ENCODE results near the gene DUS1L.

DUS1L gene

DNA sequence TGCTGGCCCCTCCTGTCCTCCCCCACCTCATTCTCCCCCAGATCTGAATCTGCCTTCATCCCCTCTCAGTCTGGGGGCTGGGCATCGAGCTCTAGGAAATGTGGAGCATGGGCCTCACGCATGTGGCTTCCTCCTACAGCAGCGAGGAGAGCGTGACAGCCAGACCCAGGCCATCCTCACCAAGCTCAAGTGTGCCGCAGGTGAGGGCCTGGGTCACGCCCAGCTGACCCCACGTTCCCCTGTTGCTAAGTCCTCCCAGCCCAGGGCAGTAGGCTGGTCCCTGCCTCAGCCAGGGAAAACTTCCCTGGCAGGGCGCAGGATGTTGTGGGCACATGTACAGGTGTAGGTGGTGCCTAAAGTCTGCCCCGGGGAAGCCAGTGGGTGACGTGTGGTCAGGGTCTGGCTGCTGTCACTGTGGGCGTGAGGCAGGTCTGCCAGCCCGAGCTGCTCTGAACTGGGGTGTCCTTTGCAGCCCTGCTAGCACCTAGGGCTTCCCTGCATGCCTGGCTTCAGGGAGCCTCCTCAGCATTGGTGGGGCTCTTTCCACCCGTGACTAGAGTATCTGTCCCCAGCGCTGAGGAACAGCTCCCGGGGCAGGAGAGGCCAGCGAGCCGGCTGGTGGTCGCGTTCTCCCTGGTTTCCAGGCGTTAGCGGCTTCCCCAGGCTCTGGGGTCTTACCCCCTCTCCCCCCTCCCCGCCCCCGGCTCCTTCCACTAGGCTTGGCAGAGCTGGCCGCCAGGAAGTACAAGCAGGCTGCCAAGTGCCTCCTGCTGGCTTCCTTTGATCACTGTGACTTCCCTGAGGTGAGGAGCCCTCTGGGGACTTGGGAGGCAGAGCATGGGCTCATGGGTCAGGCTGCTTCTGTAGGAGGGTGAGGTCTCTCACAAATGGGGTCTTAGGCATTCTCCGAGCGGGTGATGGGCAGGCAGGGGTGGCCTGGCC lies 10.3 kb downstream of the DUS1L start:
- no peak for DNase-seq (ENCODE audit: low read depth)

DNA sequence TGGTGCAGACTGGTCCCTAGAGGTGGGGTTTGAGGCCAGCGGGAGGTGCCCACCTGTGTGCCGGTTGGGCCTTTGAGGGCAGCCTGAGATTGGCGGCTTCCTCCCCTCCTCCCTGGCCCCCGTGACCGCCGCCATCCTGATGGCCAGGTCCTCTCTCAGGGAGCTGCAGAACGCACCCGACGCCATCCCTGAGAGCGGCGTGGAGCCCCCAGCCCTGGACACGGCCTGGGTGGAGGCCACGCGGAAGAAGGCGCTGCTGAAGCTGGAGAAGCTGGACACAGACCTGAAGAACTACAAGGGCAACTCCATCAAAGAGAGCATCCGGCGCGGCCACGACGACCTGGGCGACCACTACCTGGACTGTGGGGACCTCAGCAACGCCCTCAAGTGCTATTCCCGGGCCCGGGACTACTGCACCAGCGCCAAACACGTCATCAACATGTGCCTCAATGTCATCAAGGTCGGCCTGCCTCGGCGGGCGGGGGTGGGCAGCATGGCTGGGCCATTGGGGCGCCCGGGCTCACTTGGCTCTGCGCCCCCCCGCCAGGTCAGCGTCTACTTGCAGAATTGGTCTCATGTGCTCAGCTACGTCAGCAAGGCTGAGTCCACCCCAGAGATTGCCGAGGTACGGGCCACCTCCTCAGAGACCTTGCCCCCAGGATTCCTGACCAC lies 11.1 kb downstream of the DUS1L start:
- DNase-seq (ENCODE audit: low read depth), result no peak

DNA sequence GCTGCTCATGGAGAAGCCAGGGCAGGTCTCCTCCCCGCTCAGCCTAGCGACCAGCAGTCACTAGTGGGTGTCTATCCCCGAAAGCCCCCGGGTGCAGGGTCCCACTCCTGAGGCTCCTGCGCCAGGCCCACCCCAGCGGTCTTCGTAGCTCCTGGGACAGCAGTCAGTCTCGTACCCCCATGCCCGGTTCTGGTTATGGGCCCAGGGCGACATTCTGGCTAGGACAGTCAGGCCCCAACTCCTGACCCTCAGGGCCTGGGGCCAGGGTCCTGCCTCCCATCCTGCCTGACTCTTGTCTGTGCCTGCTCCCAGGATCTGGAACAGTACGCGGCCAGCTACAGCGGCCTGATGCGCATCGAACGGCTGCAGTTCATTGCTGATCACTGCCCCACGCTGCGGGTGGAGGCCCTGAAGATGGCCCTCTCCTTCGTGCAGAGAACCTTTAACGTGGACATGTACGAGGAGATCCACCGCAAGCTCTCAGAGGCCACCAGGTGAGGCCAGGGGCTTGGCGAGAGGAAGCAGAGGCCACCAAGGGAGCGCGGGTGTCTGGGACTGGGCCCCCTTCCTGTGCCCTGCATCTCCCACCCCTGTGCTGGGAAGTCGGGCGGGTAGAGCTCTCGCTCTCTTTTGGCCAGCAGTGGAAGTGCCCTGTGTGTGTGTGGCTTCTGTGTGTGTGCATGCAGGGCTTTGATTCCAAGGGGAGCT lies 11.9 kb downstream of the DUS1L start:
- DNase-seq (ENCODE audit: low read depth), result no peak

GRCh38 chr17:82053130-82053529 lies 12.5 kb downstream of the DUS1L start:
- no peak for DNase-seq (ENCODE audit: low read depth)

GRCh38 chr17:82052638-82053059 lies 13.0 kb downstream of the DUS1L start:
- no peak for DNase-seq (ENCODE audit: low read depth)

GRCh38 chr17:82051776-82052637 lies 13.6 kb downstream of the DUS1L start, which contains the start of the genes GPS1 and RFNG:
TSS of gene GPS1 (plus strand) at chr17:82051898. CDS start at chr17:82051932, 34 bp downstream.
TSS of gene RFNG (minus strand) at chr17:82051811. CDS start at chr17:82051766, 45 bp downstream.
- DNase-seq (ENCODE audit: low read depth), result no peak

- DNase-seq (ENCODE audit: low read depth), result no peak
These were observed 14.6 kb downstream of the DUS1L start for GRCh38 chr17:82050761-82051641.

DNA sequence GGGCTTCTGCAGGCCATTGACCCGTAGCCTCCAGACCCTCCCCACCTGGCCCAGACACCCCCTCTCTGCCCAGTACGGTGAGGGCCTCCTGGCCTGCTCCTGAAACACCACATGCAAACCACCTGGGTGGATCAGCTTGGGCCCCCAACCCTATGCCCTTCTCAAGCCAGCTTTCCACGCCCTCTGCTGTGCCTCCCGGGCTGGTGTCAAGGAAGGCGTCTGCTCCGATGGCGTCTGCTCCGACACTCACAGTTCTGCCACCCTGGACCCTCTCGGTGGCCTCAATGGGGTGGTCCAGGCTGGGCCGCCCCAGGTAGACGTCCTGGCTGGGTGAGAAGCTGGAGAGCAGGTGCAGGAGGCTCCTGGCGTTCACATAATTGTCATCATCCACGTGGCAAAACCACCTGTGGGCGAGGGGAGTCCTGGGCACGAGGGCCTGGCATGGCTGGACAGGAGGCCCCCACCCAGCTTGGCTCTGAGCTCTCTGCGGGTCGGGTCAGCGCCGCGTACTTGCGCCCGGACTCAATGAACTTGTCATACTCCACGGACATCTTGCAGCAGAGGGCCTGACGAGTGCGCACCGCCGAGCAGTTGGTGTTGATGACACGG lies 15.3 kb downstream of the DUS1L start:
- no peak for DNase-seq (ENCODE audit: low read depth)

GRCh38 chr17:82049521-82049971 lies 16.1 kb downstream of the DUS1L start:
- DNase-seq (ENCODE audit: low read depth), result no peak

DNA sequence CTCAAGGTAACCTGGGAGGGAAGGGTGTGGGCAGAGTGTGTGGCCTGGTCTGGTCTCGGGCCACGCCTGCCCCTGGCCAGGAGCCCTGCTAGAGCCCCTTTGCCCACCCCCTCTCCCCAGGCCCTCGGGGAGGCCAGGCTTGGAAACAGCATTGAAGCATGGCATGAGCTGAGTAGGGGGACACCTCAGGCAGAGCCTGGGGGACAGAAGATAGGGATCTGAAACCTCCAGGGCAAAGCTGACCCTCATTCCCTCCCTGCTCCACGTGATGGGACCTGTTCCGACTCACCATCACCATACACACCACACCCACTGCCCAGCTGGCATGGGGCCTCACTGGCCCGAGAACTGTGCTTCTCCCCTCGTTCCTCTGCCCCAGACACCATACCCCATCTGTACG lies 16.5 kb downstream of the DUS1L start:
- no peak for DNase-seq (ENCODE audit: low read depth)

DNA sequence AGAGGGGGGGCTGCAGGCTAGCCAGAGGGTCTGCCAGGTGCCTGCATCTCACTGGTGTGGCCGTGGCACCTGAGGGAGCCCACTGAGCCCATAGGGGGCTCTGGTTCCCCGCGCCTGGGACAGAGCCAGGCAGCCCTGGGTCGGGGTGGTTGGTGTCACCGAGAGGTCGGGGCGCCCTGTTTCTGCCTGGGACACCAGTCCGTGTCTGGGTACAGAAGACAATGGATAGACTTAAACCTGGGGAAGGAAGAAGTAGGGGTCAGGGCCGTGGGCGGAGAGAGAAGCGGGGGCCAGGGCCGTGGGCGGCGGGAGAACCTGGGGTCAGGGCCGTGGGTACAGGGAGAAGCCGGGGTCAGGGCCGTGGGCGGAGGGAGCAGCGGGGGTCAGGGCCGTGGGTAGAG lies 17.0 kb downstream of the DUS1L start:
- DNase-seq (ENCODE audit: low read depth), result no peak

DNA sequence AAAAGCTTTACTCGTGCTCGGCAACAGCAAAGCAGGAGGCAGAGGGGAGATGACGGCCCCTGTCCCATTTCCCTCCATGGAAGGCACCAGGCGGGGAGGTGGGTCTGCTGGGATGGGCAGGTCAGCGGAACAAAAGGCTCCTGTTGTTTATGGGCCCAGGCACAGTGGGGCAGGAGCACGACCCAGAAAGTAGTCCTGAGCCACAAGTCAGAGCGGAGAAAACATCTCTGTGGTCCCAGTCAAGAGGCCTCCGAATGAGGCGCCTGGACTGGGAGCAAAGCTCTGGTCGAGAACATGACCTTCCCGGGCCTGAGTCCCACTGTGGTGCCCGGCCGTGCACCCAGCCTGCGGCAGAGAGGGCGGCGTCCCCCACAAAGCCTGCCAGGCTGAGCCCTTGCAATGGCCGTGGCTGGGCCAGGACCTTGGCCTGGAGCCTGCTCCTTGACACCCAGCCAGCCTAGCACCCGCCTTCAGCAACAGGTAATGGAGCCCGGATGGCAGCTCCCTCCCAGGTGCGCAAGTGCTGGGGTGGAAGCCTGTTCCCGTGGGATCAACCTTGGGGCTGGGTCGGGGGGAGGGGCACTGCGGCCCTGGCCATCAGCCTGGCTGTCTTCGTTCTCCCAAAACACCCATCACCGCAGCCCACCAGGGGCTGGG lies 17.6 kb downstream of the DUS1L start:
- no peak for DNase-seq (ENCODE audit: low read depth)

DNA sequence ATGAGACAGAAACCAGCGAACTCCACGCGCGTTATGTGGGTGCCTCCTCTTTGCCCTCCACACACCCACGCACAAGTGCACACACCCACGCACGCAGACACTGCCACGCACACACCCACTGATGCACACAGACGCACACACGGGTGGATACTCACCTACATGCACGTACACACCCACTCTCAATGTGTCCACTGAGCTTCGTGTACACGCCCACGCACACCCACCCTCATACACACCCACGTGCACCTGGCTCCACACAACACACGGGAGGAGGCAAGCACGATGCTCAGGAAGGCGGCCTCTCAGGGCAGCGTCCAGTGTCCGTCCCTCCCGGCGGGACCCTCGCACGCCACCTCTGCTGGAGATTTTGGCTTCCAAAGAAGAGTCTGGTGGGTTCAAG lies 18.2 kb downstream of the DUS1L start:
- DNase-seq (ENCODE audit: low read depth), result no peak

DNA sequence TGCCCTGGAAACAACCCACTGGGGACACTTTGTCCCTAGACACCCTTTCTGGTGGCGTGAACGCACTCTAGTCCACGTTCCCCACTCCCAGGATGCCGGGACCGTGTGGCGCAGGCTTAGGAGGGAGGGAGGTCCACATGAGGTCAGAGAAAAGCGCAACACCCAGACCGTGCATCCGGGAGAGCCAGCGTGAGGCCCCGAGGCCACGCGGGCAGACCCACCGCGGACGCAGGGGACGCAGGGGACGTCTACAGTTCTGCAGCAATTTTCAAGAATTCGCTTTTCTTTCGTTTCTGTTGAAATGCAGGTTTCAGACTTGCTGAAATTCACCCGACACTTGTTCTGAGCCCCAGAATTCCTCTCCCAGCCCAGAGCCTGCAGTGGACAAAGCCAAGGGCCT lies 18.7 kb downstream of the DUS1L start:
- DNase-seq (ENCODE audit: low read depth), result no peak

DNA sequence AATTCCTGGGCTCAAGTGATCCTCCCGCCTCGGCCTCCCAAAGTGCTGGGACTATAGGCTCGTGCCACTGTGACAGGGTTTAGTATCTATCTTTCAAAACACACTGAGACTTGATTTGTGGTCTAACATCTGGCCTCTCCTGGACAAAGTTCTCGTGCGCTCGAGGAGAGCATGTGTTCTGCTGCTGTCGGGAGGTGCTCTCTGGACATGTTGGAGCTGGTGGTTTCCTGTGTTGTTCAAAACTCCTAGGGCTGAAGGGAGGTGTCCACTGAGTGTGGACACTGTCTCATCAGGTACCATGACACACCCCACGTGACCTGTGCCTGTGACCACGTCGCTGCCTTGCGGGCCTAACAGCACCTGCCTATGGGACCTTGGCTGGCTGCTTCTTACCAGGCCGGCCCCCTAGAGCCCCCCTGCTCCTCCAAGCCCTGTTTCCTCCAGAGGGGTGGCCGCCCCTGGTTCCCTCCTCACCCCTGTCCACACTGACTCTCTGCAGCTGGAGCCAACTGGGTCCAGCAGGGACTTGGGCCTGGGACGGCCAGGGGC lies 19.6 kb downstream of the DUS1L start:
- no peak for DNase-seq (ENCODE audit: low read depth)

GRCh38 chr17:82043507-82043906 lies 22.1 kb downstream of the DUS1L start:
- no peak for DNase-seq (ENCODE audit: low read depth)

- no peak for DNase-seq (ENCODE audit: low read depth)
These were observed 23.0 kb downstream of the DUS1L start for GRCh38 chr17:82042649-82043048.

DNA sequence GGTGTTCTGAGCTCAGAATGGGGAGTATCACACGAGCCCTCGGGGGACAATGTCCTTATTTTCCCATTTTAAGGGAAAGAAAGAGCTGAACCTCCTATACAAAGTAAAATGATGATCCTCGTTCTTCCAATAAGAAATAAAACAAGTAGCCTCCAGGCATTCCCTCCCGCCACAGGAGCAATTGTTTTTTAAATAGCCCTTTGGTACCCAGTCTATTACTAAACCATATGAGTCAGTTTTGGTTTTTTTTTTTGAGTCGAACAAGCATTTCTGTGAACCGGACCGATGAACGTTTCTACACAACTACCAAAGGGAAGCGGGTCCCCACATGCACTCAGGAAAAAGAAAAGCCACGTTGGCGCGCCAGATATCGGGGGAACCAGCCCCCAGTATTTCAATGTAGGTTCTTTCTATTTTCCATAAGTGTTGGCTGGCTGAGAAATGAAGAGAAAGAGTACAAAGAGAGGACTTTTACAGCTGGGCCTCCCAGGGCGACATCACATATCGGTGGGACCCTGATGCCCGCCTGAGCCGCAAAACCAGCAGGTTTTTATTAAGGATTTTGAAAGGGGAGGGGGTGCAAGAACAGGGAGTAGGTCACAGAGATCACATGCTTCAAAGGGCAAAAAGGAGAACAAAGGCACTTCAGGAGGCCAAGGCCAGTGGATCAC lies 24.3 kb downstream of the DUS1L start:
- no peak for DNase-seq (ENCODE audit: low read depth)

All from HS-5 (cell line).